ENCODE results near the gene ALDH3B1. TPM values are rescaled to one million over a fixed set of nuclear protein-coding genes. Genes with fewer than 3 reads are reported as not detected.
A peak's percentile ranks its signal among the peaks of the same experiment; 100 is the strongest.

The ALDH3B1 gene
- total and polyA plus RNA-seq, 9 of the 15 experiments (the other 6 are each of a cell fraction or from before 2014, with no cell fraction given), result 0.01 to 0.35 (median 0.07) TPM; not detected in 2

- TF ChIP-seq, protein P1, sequence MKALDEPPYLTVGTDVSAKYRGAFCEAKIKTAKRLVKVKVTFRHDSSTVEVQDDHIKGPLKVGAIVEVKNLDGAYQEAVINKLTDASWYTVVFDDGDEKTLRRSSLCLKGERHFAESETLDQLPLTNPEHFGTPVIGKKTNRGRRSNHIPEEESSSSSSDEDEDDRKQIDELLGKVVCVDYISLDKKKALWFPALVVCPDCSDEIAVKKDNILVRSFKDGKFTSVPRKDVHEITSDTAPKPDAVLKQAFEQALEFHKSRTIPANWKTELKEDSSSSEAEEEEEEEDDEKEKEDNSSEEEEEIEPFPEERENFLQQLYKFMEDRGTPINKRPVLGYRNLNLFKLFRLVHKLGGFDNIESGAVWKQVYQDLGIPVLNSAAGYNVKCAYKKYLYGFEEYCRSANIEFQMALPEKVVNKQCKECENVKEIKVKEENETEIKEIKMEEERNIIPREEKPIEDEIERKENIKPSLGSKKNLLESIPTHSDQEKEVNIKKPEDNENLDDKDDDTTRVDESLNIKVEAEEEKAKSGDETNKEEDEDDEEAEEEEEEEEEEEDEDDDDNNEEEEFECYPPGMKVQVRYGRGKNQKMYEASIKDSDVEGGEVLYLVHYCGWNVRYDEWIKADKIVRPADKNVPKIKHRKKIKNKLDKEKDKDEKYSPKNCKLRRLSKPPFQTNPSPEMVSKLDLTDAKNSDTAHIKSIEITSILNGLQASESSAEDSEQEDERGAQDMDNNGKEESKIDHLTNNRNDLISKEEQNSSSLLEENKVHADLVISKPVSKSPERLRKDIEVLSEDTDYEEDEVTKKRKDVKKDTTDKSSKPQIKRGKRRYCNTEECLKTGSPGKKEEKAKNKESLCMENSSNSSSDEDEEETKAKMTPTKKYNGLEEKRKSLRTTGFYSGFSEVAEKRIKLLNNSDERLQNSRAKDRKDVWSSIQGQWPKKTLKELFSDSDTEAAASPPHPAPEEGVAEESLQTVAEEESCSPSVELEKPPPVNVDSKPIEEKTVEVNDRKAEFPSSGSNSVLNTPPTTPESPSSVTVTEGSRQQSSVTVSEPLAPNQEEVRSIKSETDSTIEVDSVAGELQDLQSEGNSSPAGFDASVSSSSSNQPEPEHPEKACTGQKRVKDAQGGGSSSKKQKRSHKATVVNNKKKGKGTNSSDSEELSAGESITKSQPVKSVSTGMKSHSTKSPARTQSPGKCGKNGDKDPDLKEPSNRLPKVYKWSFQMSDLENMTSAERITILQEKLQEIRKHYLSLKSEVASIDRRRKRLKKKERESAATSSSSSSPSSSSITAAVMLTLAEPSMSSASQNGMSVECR (CRISPR knock-in tag; IDR thresholded peaks at IDR 0.05), result no peak
- no peak for TF ChIP-seq ARID3A (IDR thresholded peaks at IDR 0.05; ENCODE audit: borderline replicate concordance, low read depth, low read length)
- TF ChIP-seq NBN (IDR thresholded peaks at IDR 0.05; ENCODE audit: low read depth), result no peak
- no peak for TF ChIP-seq CC2D1A (IDR thresholded peaks at IDR 0.05)
- TF ChIP-seq SIN3A (IDR thresholded peaks at IDR 0.05; ENCODE audit: borderline replicate concordance in 2 of 2, control insufficient read depth in 1 of 2, low read depth in 2 of 2, low read length in 2 of 2), result no peak; a peak in 2 of 4 replicates
- TF ChIP-seq SNIP1 (IDR thresholded peaks at IDR 0.05; ENCODE audit: low read depth), result no peak
- TF ChIP-seq ZHX1 (conservative IDR thresholded peaks at IDR 0.05; ENCODE audit: low read length), result no peak
- TF ChIP-seq, protein P2, sequence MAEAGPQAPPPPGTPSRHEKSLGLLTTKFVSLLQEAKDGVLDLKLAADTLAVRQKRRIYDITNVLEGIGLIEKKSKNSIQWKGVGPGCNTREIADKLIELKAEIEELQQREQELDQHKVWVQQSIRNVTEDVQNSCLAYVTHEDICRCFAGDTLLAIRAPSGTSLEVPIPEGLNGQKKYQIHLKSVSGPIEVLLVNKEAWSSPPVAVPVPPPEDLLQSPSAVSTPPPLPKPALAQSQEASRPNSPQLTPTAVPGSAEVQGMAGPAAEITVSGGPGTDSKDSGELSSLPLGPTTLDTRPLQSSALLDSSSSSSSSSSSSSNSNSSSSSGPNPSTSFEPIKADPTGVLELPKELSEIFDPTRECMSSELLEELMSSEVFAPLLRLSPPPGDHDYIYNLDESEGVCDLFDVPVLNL (CRISPR knock-in tag; IDR thresholded peaks at IDR 0.05; ENCODE audit: low read depth), result no peak
- no peak for TF ChIP-seq ZNF766 (CRISPR knock-in tag; conservative IDR thresholded peaks at IDR 0.05)
- TF ChIP-seq DLX4 (CRISPR knock-in tag; IDR thresholded peaks at IDR 0.05), result no peak
- no peak for TF ChIP-seq NCOA2 (IDR thresholded peaks at IDR 0.05; ENCODE audit: partially characterized antibody in 2 of 2)
- 0 out of 2 replicates have a peak, but pooled peaks have one; percentile 55 for TF ChIP-seq L3MBTL2 (IDR thresholded peaks at IDR 0.05)
- TF ChIP-seq NR1H2 (CRISPR knock-in tag; IDR thresholded peaks at IDR 0.05), result no peak
Observed at GRCh38 chr11:68030318-68031143, 20.4 kb downstream of the ALDH3B1 start, which contains the start of gene NDUFS8 (continued).

Data from K562 (cell line).